ENCODE measurements around the gene SRP68. TPM values are rescaled to one million over a fixed set of nuclear protein-coding genes. Genes with fewer than 3 reads are reported as not detected.

The SRP68 gene
- total RNA-seq, 2 donors from 2014 or later, result 26.2 to 27.7 TPM

DNA sequence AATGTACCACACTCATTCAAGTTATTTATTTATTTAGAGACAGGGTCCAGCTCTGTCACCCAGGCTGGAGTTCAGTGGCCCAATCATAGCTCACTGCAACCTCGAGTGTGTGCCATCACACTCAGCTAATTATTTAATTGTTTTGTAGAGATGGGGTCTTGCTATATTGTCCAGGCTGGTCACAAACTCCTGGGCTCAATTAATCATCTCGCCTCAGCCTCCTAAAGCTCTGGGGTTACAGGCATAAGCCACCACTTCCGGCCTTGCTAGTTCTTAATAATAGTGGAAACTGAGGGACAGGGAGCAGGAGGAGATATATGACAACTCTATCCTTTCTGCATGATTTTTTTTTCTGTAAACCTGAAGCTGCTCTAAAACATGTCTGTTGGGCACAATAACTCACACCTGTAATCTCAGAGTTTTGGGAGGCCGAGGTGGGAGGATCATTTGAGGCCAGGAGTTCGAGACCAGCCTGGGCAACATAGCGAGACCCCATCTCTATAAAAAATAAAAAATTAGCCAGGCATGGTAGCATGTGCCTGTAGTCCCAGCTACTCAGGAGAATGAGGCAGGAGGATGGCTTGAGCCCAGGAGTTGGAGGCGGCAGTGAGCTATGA is 42.9 kb upstream of the SRP68 start:
- no peak for ATAC-seq
- H3K9me3 ChIP-seq, result no peaks in the 10 kb centered on the region
- intact Hi-C loops (cut with DNase I), result no loop called here
- no peak overlapping the region for H3K27ac ChIP-seq
- no peak for DNase-seq
- no peaks in the 10 kb centered on the region for H3K4me1 ChIP-seq
- no peaks in the 10 kb centered on the region for H3K27me3 ChIP-seq
- no peaks in the 10 kb centered on the region for H3K36me3 ChIP-seq (replicated peaks in 1 of 2; ENCODE audit: insufficient read depth in 1 of 2, low read depth in 2 of 2)
- 79% methylated on average over 7 of the region's 7 CpGs for WGBS, 2 donors
- no peak for TF ChIP-seq POLR2A (IDR thresholded peaks at IDR 0.05)
- TF ChIP-seq, protein P1, sequence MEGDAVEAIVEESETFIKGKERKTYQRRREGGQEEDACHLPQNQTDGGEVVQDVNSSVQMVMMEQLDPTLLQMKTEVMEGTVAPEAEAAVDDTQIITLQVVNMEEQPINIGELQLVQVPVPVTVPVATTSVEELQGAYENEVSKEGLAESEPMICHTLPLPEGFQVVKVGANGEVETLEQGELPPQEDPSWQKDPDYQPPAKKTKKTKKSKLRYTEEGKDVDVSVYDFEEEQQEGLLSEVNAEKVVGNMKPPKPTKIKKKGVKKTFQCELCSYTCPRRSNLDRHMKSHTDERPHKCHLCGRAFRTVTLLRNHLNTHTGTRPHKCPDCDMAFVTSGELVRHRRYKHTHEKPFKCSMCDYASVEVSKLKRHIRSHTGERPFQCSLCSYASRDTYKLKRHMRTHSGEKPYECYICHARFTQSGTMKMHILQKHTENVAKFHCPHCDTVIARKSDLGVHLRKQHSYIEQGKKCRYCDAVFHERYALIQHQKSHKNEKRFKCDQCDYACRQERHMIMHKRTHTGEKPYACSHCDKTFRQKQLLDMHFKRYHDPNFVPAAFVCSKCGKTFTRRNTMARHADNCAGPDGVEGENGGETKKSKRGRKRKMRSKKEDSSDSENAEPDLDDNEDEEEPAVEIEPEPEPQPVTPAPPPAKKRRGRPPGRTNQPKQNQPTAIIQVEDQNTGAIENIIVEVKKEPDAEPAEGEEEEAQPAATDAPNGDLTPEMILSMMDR (IDR thresholded peaks at IDR 0.05), result no peak
- H3K4me3 ChIP-seq, result no peak overlapping the region

DNA sequence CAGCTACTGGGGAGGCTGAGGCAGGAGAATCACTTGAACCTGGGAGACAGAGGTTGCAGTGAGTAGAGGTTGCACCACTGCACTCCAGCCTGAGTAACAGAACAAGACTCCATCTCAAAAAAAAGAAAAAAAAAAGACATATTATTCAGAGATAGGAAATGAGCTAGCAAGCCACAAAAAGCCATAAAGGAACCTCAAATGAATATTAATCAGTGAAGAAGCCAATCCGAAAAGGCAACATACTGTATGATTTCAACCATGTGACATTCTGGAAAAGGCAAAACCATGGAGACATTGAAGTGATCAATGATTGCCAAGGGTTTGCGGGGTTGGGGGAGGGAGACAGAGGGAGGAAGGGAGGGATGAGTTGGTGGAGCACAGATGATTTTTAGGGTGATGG is 39.6 kb upstream of the SRP68 start:
- no peaks in the 10 kb centered on the region for H3K27me3 ChIP-seq
- WGBS, 2 donors, result 66 to 84% methylated on average over 2 of the region's 2 CpGs
- ATAC-seq (no peak), DNase-seq (no peak)
- no peak for TF ChIP-seq POLR2A (IDR thresholded peaks at IDR 0.05)
- TF ChIP-seq, protein P1 (IDR thresholded peaks at IDR 0.05), result no peak
- intact Hi-C loops (cut with DNase I), result no loop called here
- H3K27ac ChIP-seq, result no peak overlapping the region
- H3K36me3 ChIP-seq (replicated peaks in 1 of 2; ENCODE audit: insufficient read depth in 1 of 2, low read depth in 2 of 2), result no peaks in the 10 kb centered on the region
- H3K4me3 ChIP-seq, result no peak overlapping the region
- H3K9me3 ChIP-seq, result no peaks in the 10 kb centered on the region
- no peaks in the 10 kb centered on the region for H3K4me1 ChIP-seq

- ATAC-seq, result no peak
- Histone ChIP-seq H3K4me1 (peaks cover 20% of the 10 kb centered on the region), H3K36me3 (replicated peaks in 1 of 2; ENCODE audit: insufficient read depth in 1 of 2, low read depth in 2 of 2) (no peaks in the 10 kb centered on the region), H3K9me3 (no peaks in the 10 kb centered on the region), H3K27ac (no peak overlapping the region), H3K27me3 (no peaks in the 10 kb centered on the region), H3K4me3 (no peak overlapping the region)
- WGBS, 2 donors, result 80 to 81% methylated on average over 6 of the region's 6 CpGs
- TF ChIP-seq POLR2A (IDR thresholded peaks at IDR 0.05), result no peak
- TF ChIP-seq, protein P1 (IDR thresholded peaks at IDR 0.05), result peak in 2 of 7 experiments; percentile 9 to 13
- intact Hi-C loops (cut with DNase I), result no loop called here
- DNase-seq, result no peak
Measured at GRCh38 chr17:76107509-76107908, 35.2 kb upstream of the SRP68 start.

GRCh38 chr17:76106703-76107102 is 34.4 kb upstream of the SRP68 start:
- Histone ChIP-seq H3K36me3 (replicated peaks in 1 of 2; ENCODE audit: insufficient read depth in 1 of 2, low read depth in 2 of 2) (no peaks in the 10 kb centered on the region), H3K27ac (no peak overlapping the region), H3K27me3 (no peaks in the 10 kb centered on the region), H3K4me3 (no peak overlapping the region), H3K9me3 (no peaks in the 10 kb centered on the region), H3K4me1 (peaks cover 24% of the 10 kb centered on the region)
- intact Hi-C loops (cut with DNase I), result no loop called here
- TF ChIP-seq, protein P1 (IDR thresholded peaks at IDR 0.05), result no peak
- TF ChIP-seq POLR2A (IDR thresholded peaks at IDR 0.05), result no peak
- DNase-seq (no peak), ATAC-seq (no peak)
- WGBS, 2 donors, result 79 to 85% methylated on average over 3 of the region's 3 CpGs

GRCh38 chr17:76104896-76105231 is 32.5 kb upstream of the SRP68 start:
- no peak for ATAC-seq
- intact Hi-C loops (cut with DNase I), result no loop called here
- H3K27me3 ChIP-seq, result no peaks in the 10 kb centered on the region
- DNase-seq, result no peak
- 68 to 77% methylated on average over 5 of the region's 5 CpGs for WGBS, 2 donors
- no peak overlapping the region for H3K27ac ChIP-seq
- H3K36me3 ChIP-seq (replicated peaks in 1 of 2; ENCODE audit: insufficient read depth in 1 of 2, low read depth in 2 of 2), result peaks cover 0 to 8% of the 10 kb centered on the region in 2 donors
- no peaks in the 10 kb centered on the region for H3K9me3 ChIP-seq
- no peak overlapping the region for H3K4me3 ChIP-seq
- TF ChIP-seq POLR2A (IDR thresholded peaks at IDR 0.05), result no peak
- H3K4me1 ChIP-seq, result peaks cover 24% of the 10 kb centered on the region

All from body of pancreas (tissue), 4 donors.